GM23248 (cell line): ENCODE results near the gene FAT3.

Source experiments
- EZH2 ChIP-seq: fragments of 200-600 bp; sonication (generic); IDR thresholded peaks from 2 replicates; pipeline ENCODE4 v1.6.1; 2018; ENCODE audit warnings: antibody characterized with exemption, mild to moderate bottlenecking; ENCODE audit not compliant: insufficient read depth, poor library complexity, severe bottlenecking
- EZH2phosphoT487 ChIP-seq: fragments of 200-600 bp; sonication (generic); IDR thresholded peaks from 2 replicates; pipeline ENCODE4 v1.6.1; 2018; ENCODE audit warnings: antibody characterized with exemption, moderate library complexity, mild to moderate bottlenecking, low read depth; ENCODE audit not compliant: insufficient read depth

DNA sequence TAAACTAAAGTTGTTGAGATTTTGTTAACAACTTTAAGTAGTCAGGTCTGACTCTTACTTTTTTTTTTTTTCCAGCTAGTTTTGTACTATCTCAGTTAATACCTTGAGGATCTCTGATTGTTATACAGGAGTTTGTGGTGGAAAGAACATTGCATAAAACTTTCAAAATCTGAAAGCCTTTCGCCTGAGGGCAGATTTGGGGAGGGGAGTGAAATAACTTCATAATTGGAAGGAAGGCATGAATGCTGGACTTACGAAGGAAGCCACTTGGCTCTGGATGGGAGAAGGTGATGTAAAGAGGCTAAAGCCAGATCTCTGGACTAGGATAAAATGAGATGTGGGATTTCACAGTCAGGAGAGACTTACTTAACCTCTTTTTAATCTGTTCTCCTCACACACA lies 18.2 kb upstream of the FAT3 start:
- no peak for TF ChIP-seq EZH2
- TF ChIP-seq EZH2phosphoT487, result no peak
